PC-3 (cell line): ENCODE measurements around the gene ACSM6.

Experiments used
- EZH2 ChIP-seq: fragments of 300-600 bp; sonication (generic); IDR thresholded peaks from one replicate; pipeline ENCODE4 v1.6.1; 2017; ENCODE audit warnings: antibody characterized with exemption, mild to moderate bottlenecking, low read length; ENCODE audit not compliant: unreplicated experiment
- TF ChIP-seq, protein P1 (sequence below): fragments of 300-600 bp; sonication (generic); conservative IDR thresholded peaks from 2 replicates; pipeline ENCODE4 v1.5.1; 2017; ENCODE audit warnings: antibody characterized with exemption, low read depth, mild to moderate bottlenecking, low read length

DNA sequence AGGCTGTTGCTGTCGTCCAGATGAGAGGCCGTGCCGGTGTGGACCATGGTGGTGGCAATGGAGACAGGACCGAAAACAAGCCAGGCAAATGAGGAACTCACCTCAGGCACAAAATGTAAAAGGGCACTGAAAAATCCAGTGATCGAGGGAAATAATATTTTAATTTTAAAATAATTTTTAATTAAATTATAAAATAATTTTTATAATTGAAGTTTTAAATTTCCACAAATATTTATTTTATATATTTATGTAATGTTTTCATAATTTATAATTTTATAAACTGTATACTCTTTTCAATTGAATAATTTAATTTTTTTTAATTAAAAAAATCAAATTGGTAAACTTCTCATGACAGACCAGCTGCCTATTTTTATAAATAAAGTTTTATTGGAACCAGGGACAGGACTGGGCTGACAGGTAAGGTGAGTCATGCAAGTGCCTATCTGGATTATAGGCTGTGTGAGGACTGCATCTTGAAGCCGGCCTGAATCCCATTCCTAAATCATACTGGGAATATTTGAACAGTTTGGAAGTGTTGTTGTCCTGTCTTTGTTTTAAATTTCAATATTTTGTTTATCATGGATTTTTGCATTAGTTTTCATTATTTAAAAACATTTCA is 15.6 kb downstream of the ACSM6 start:
- TF ChIP-seq, protein P1, sequence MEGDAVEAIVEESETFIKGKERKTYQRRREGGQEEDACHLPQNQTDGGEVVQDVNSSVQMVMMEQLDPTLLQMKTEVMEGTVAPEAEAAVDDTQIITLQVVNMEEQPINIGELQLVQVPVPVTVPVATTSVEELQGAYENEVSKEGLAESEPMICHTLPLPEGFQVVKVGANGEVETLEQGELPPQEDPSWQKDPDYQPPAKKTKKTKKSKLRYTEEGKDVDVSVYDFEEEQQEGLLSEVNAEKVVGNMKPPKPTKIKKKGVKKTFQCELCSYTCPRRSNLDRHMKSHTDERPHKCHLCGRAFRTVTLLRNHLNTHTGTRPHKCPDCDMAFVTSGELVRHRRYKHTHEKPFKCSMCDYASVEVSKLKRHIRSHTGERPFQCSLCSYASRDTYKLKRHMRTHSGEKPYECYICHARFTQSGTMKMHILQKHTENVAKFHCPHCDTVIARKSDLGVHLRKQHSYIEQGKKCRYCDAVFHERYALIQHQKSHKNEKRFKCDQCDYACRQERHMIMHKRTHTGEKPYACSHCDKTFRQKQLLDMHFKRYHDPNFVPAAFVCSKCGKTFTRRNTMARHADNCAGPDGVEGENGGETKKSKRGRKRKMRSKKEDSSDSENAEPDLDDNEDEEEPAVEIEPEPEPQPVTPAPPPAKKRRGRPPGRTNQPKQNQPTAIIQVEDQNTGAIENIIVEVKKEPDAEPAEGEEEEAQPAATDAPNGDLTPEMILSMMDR: no peak
- TF ChIP-seq EZH2: no peak
